HepG2 (cell line): ENCODE results near the gene NDST1. TPM values are rescaled to one million over a fixed set of nuclear protein-coding genes. Genes with fewer than 3 reads are reported as not detected.

Experiments used
- DR1 ChIP-seq: sonication (generic); formaldehyde crosslinking; IDR thresholded peaks from 2 replicates; pipeline ENCODE4 v1.8.0; 2021; ENCODE audit warnings: mild to moderate bottlenecking, missing genetic modification reagents, inconsistent platforms
- KIAA2018 ChIP-seq: sonication (generic); formaldehyde crosslinking; IDR thresholded peaks from 2 replicates; pipeline ENCODE4 v1.5.0; 2020; ENCODE audit warnings: mild to moderate bottlenecking, missing genetic modification reagents, borderline replicate concordance
- KLF16 ChIP-seq, 2 experiments: sonication (generic) in 1 of 2; formaldehyde crosslinking in 1 of 2; IDR thresholded peaks; 2 replicates each; pipeline versions ENCODE4 v1.6.1 to v1.8.0; 2016 to 2023; ENCODE audit warnings: missing genetic modification reagents in 2 of 2, missing compliant biosample characterization in 1 of 2
- NFIB ChIP-seq: sonication (generic); formaldehyde crosslinking; IDR thresholded peaks from 2 replicates; pipeline ENCODE4 v1.9.0; 2021; ENCODE audit warnings: missing genetic modification reagents, mild to moderate bottlenecking, borderline replicate concordance
- POLR2AphosphoS5 ChIP-seq: IDR thresholded peaks from 2 replicates; pipeline ENCODE4 v1.6.1; 2012; ENCODE audit warnings: low read depth, low read length
- SOX6 ChIP-seq, 2 experiments: fragments of 450-650 bp in 1 of 2; sonication (generic) in 1 of 2; formaldehyde crosslinking in 1 of 2; IDR thresholded peaks; 2 replicates each; pipeline versions ENCODE4 v1.4.0 to v1.6.1; 2017 to 2020; ENCODE audit warnings: antibody characterized with exemption in 1 of 2, mild to moderate bottlenecking in 1 of 2, missing genetic modification reagents in 1 of 2
- ZBTB7A ChIP-seq: sonication (generic); formaldehyde crosslinking; IDR thresholded peaks from 2 replicates; pipeline ENCODE4 v1.8.0; 2022; ENCODE audit warnings: mild to moderate bottlenecking, missing genetic modification reagents
- ZNF282 ChIP-seq: fragments of 450-650 bp; IDR thresholded peaks from 2 replicates; pipeline ENCODE4 v1.6.1; 2018; ENCODE audit not compliant: partially characterized antibody
- ZNF333 ChIP-seq: sonication (generic); formaldehyde crosslinking; IDR thresholded peaks from 2 replicates; pipeline ENCODE4 v1.4.0; 2020; ENCODE audit warnings: mild to moderate bottlenecking, missing genetic modification reagents, borderline replicate concordance
- ZNF775 ChIP-seq: sonication (generic); formaldehyde crosslinking; IDR thresholded peaks from 2 replicates; pipeline ENCODE4 v1.4.0; 2020; ENCODE audit warnings: missing genetic modification reagents, mild to moderate bottlenecking, moderate library complexity, borderline replicate concordance
- ZNF782 ChIP-seq: sonication (generic); formaldehyde crosslinking; IDR thresholded peaks from 2 replicates; pipeline ENCODE4 v1.4.0; 2020; ENCODE audit warnings: missing genetic modification reagents, mild to moderate bottlenecking, borderline replicate concordance
- ZNF784 ChIP-seq: sonication (generic); formaldehyde crosslinking; IDR thresholded peaks from 2 replicates; pipeline ENCODE4 v1.5.1; 2020; ENCODE audit warnings: missing genetic modification reagents, mild to moderate bottlenecking, borderline replicate concordance
- ZNF788 ChIP-seq: sonication (generic); formaldehyde crosslinking; IDR thresholded peaks from 2 replicates; pipeline ENCODE4 v1.5.0; 2020; ENCODE audit warnings: mild to moderate bottlenecking, missing genetic modification reagents, borderline replicate concordance
- polyA plus RNA-seq, 8 experiments: library from polyadenylated mRNA; depleted of rRNA in 3 of 8; stranded (reverse) in 7 of 8; unstranded in 1 of 8; fragments of >200 nt; fragmentation: Illumina TruSeq in 4 of 8; extraction: Trizol in 4 of 8; gene quantifications; 2 replicates each; pipeline versions ENCODE4 v1.2.1 to v1.2.3, GENCODE V29; 2011 to 2016; ENCODE audit warnings: low read depth in 4 of 8, missing spikeins in 1 of 8, mixed read lengths in 1 of 8; ENCODE audit not compliant: insufficient read depth in 1 of 8
- total RNA-seq, 5 experiments: library from RNA; depleted of rRNA; stranded (reverse); fragments of >200 nt; fragmentation: Illumina TruSeq; extraction: Trizol; gene quantifications; 2 replicates each; pipeline ENCODE4 v1.2.3, GENCODE V29; 2016; ENCODE audit warnings: low read depth in 1 of 5
- TF ChIP-seq, protein P1 (sequence below): sonication (generic); formaldehyde crosslinking; IDR thresholded peaks from 2 replicates; pipeline ENCODE4 v1.4.0; 2020; ENCODE audit warnings: missing genetic modification reagents, borderline replicate concordance
- TF ChIP-seq, protein P2 (sequence below): sonication (generic); formaldehyde crosslinking; IDR thresholded peaks from 2 replicates; pipeline ENCODE4 v1.5.0; 2020; ENCODE audit warnings: missing genetic modification reagents

NDST1 gene
- total and polyA plus RNA-seq, 2 of the 13 experiments (the other 11 are each of a cell fraction or from before 2014, with no cell fraction given), result 23.8 to 26.2 TPM

DNA sequence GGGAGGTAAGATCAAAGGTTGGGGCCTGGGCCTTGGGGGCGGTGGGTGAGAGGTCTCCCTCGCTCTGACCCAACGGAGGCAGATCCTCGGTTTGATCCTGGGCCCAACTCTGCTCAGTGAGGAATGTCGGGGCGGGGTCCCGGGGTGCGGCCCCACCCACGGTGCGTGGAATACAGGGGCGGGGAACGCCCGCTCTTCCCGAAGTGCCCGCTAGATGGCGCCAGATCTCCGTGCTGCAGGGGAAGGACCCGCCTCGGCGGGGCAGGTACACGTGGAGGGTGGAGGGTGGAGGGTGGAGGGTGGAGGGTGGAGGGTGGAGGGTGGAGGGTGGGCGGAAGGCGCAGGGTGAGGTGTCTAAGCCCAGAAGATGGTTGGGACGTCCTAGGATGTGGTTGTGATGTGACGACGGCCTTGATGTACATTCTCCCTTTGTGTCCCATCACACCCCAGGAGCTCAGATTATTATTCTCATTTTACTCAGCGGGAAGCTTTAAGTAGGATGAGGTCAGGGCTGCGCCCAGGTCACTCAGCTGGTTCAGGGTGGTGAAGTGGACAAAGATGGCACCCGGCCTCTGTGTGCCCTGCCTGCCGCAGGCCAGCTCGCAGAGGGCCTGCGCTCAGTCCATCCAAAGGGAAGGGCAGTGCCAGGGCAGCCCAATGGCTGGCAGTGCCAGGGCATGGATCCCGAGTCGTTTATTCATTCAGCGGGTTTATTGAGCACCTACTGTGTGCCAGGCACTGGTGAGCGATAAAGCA is 49.0 kb upstream of the NDST1 start (continued):
- TF ChIP-seq ZBTB7A, result peak; percentile 81
- no peak for TF ChIP-seq NFIB (CRISPR knock-in tag)
- TF ChIP-seq, protein P1, sequence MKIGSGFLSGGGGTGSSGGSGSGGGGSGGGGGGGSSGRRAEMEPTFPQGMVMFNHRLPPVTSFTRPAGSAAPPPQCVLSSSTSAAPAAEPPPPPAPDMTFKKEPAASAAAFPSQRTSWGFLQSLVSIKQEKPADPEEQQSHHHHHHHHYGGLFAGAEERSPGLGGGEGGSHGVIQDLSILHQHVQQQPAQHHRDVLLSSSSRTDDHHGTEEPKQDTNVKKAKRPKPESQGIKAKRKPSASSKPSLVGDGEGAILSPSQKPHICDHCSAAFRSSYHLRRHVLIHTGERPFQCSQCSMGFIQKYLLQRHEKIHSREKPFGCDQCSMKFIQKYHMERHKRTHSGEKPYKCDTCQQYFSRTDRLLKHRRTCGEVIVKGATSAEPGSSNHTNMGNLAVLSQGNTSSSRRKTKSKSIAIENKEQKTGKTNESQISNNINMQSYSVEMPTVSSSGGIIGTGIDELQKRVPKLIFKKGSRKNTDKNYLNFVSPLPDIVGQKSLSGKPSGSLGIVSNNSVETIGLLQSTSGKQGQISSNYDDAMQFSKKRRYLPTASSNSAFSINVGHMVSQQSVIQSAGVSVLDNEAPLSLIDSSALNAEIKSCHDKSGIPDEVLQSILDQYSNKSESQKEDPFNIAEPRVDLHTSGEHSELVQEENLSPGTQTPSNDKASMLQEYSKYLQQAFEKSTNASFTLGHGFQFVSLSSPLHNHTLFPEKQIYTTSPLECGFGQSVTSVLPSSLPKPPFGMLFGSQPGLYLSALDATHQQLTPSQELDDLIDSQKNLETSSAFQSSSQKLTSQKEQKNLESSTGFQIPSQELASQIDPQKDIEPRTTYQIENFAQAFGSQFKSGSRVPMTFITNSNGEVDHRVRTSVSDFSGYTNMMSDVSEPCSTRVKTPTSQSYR (CRISPR knock-in tag), result 0 out of 2 replicates have a peak, but pooled peaks have one; percentile 32
- no peak for TF ChIP-seq KIAA2018 (CRISPR knock-in tag)
- no peak for TF ChIP-seq ZNF782 (CRISPR knock-in tag)
- TF ChIP-seq ZNF775 (CRISPR knock-in tag), result no peak
- no peak for TF ChIP-seq ZNF282
- TF ChIP-seq ZNF788 (CRISPR knock-in tag), result no peak
- no peak for TF ChIP-seq SOX6 (IDR thresholded peaks at IDR 0.05)
- peak; percentile 29; the same call in 1 of the 2 replicates for TF ChIP-seq SOX6 (CRISPR knock-in tag; IDR thresholded peaks at IDR 0.05)
- TF ChIP-seq KLF16 (CRISPR knock-in tag; IDR thresholded peaks at IDR 0.05), result no peak
- TF ChIP-seq ZNF784 (CRISPR knock-in tag), result no peak
- TF ChIP-seq, protein P2, sequence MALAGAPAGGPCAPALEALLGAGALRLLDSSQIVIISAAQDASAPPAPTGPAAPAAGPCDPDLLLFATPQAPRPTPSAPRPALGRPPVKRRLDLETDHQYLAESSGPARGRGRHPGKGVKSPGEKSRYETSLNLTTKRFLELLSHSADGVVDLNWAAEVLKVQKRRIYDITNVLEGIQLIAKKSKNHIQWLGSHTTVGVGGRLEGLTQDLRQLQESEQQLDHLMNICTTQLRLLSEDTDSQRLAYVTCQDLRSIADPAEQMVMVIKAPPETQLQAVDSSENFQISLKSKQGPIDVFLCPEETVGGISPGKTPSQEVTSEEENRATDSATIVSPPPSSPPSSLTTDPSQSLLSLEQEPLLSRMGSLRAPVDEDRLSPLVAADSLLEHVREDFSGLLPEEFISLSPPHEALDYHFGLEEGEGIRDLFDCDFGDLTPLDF (CRISPR knock-in tag), result no peak
- no peak for TF ChIP-seq POLR2AphosphoS5
- TF ChIP-seq DR1 (CRISPR knock-in tag), result no peak
- TF ChIP-seq ZNF333 (CRISPR knock-in tag), result 0 out of 2 replicates have a peak, but pooled peaks have one; percentile 48
